Measurements from ENCODE around the gene MED22.
"Not testable (repeated sequence)": the region's sequence is repeated elsewhere in the genome, so short reads cannot be mapped to it uniquely, and the experiment has no call there.

MED22 gene

GRCh38 chr9:133304477-133305377 lies 43.2 kb downstream of the MED22 start:
- DNase-seq: no peak

DNA sequence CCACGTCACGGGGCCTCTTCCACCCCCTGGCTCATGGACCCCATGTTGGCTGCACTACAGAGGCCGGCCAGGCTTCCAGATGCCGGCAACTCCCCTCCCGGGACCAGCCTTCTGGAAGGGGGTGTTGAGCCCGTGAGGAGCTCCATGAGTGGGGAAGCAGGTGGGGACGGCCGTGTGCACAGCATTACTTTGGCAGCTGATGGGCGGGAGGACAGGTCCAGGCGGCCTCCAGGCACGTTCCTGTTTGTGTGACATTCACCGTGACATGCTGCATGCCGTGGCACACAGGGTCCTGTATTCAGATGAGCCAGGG lies 43.8 kb downstream of the MED22 start:
- no peak for DNase-seq

GRCh38 chr9:133303266-133304157 lies 44.4 kb downstream of the MED22 start:
- no peak for DNase-seq

DNA sequence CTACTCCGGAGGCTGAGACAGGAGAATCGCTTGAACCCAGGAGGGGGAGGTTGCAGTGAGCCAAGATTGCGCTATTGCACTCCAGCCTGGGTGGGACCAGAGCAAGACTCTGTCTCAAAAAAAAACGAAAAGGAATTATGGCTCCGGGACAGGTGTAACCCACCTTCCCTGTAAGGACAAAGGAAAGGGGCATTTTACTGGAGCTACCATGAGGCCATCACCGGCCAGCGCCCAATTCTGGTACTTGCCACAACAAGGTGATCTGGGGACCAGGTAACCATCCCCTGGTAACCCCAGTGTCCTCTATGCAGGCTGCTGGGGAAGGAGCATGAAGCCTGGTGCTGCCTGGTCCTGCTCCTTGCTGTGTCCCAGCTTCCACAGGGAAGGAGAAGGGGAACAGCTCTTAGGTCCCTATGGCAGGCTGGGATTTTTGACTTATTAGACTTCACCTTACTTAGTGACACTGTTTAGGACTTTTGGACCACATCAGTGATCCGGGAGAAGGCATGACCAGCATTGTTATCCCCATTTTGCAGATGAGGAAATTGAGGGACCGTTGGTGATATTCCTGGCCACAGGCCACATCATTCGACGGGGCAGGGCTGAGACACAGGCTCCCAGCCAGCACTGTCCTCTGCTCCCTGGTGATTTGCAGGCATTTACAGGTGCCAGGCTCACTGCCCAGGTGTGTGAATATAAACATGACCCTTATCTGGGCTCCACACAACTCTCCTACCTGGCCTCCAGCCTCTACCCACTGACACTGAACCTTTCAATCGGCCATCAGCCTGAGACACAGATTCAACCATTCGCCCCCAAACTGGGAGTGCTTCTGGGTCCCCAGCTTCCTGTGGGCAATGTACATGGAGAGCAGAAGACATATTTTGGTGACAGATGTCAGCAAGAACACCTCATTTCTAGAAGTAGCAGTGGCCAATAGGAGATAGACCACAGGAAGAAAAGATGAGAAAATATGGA lies 46.4 kb downstream of the MED22 start:
- no peak for DNase-seq

GRCh38 chr9:133299996-133300395 lies 47.9 kb downstream of the MED22 start:
- not testable (repeated sequence) for DNase-seq

GRCh38 chr9:133294257-133294656 lies 53.7 kb downstream of the MED22 start:
- no peak for DNase-seq

GRCh38 chr9:133290751-133291302 lies 57.1 kb downstream of the MED22 start:
- no peak for DNase-seq
